Effector CD8-positive, alpha-beta T cell (primary cell): ENCODE data around the gene ULK4.
"Not testable (repeated sequence)": the region's sequence is repeated elsewhere in the genome, so short reads cannot be mapped to it uniquely, and the experiment has no call there.

ENCODE experiments used
- DNase-seq: peaks from one replicate; lab custom pipeline; 2025; lab: John Stamatoyannopoulos, UW

Gene ULK4

GRCh38 chr3:41502023-41502422 is 459.9 kb downstream of the ULK4 start:
- DNase-seq, result no peak

- no peak for DNase-seq
These were observed 463.1 kb downstream of the ULK4 start for GRCh38 chr3:41498847-41499246.

GRCh38 chr3:41490360-41490759 is 471.5 kb downstream of the ULK4 start:
- DNase-seq, result no peak

- no peak for DNase-seq
These were observed 472.7 kb downstream of the ULK4 start for GRCh38 chr3:41489231-41489630.

- DNase-seq, result no peak
These were observed 473.4 kb downstream of the ULK4 start for GRCh38 chr3:41488501-41488900.

- no peak for DNase-seq
These were observed 476.4 kb downstream of the ULK4 start for GRCh38 chr3:41485484-41485883.

- no peak for DNase-seq
These were observed 479.8 kb downstream of the ULK4 start for GRCh38 chr3:41482134-41482533.

GRCh38 chr3:41478278-41478677 is 483.6 kb downstream of the ULK4 start:
- DNase-seq, result no peak

GRCh38 chr3:41477399-41478014 is 484.4 kb downstream of the ULK4 start:
- DNase-seq, result no peak

GRCh38 chr3:41469083-41469482 is 492.8 kb downstream of the ULK4 start:
- no peak for DNase-seq

GRCh38 chr3:41467481-41467880 is 494.4 kb downstream of the ULK4 start:
- DNase-seq, result no peak

- no peak for DNase-seq
These were observed 497.0 kb downstream of the ULK4 start for GRCh38 chr3:41464858-41465257.

- no peak for DNase-seq
These were observed 497.5 kb downstream of the ULK4 start for GRCh38 chr3:41464401-41464800.

GRCh38 chr3:41462103-41462691 is 499.7 kb downstream of the ULK4 start:
- no peak for DNase-seq

- no peak for DNase-seq
These were observed 501.2 kb downstream of the ULK4 start for GRCh38 chr3:41460736-41461135.

GRCh38 chr3:41457176-41457575 is 504.7 kb downstream of the ULK4 start:
- DNase-seq, result no peak

- no peak for DNase-seq
These were observed 505.7 kb downstream of the ULK4 start for GRCh38 chr3:41456162-41456561.

GRCh38 chr3:41453618-41454017 is 508.3 kb downstream of the ULK4 start:
- not testable (repeated sequence) for DNase-seq

- no peak for DNase-seq
These were observed 511.3 kb downstream of the ULK4 start for GRCh38 chr3:41450416-41451231.

- DNase-seq, result no peak
These were observed 513.5 kb downstream of the ULK4 start for GRCh38 chr3:41448396-41448795.

GRCh38 chr3:41447701-41448100 is 514.2 kb downstream of the ULK4 start:
- no peak for DNase-seq

GRCh38 chr3:41446316-41446715 is 515.6 kb downstream of the ULK4 start:
- not testable (repeated sequence) for DNase-seq

GRCh38 chr3:41441568-41441967 is 520.3 kb downstream of the ULK4 start:
- DNase-seq, result no peak
